Body of pancreas (tissue), 4 donors: ENCODE data around the gene GPR132.

Experiments used
- POLR2A ChIP-seq, 3 donors: fragments of 450-650 bp; IDR thresholded peaks; one replicate each; pipeline ENCODE4 v1.6.1; 2016; ENCODE audit warnings: antibody characterized with exemption in 3 of 3, mild to moderate bottlenecking in 2 of 3
- TF ChIP-seq, protein P1 (sequence below), 7 experiments: fragments of 450-650 bp in 4 of 7; fragments of 200-600 bp in 3 of 7; sonication (generic) in 3 of 7; IDR thresholded peaks; one replicate each; pipeline ENCODE4 v1.5.1; 2016 to 2019; ENCODE audit warnings: antibody characterized with exemption in 7 of 7

DNA sequence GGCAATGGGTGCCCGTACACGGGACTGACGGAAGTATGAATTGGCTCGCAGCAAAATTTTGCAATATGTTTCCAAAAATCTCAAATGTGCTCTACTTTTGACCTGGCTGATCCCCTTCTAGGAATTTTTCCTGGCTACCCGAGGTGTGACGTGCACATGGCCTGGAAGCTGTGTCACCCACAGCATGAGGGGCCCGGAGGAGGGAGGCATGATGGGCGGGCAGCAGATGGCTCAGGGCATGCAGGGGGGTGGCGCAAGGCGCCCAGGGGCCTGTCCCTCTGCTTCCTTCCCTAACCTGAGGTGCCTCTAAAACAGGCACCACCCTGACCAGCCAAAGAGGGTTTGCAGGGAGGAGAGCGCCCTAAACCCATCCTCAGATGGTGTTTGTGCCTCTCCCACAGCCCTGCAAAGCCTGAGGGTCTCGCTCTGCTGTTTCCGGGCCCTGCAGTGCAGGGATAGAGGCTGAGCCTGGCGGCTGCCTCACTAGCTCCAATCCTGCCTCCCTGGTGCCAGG is 6.7 kb downstream of the GPR132 start:
- no peak for TF ChIP-seq POLR2A (IDR thresholded peaks at IDR 0.05)
- TF ChIP-seq, protein P1, sequence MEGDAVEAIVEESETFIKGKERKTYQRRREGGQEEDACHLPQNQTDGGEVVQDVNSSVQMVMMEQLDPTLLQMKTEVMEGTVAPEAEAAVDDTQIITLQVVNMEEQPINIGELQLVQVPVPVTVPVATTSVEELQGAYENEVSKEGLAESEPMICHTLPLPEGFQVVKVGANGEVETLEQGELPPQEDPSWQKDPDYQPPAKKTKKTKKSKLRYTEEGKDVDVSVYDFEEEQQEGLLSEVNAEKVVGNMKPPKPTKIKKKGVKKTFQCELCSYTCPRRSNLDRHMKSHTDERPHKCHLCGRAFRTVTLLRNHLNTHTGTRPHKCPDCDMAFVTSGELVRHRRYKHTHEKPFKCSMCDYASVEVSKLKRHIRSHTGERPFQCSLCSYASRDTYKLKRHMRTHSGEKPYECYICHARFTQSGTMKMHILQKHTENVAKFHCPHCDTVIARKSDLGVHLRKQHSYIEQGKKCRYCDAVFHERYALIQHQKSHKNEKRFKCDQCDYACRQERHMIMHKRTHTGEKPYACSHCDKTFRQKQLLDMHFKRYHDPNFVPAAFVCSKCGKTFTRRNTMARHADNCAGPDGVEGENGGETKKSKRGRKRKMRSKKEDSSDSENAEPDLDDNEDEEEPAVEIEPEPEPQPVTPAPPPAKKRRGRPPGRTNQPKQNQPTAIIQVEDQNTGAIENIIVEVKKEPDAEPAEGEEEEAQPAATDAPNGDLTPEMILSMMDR (IDR thresholded peaks at IDR 0.05) = no peak
